ENCODE results near the gene EIF5. TPM values are rescaled to one million over a fixed set of nuclear protein-coding genes. Genes with fewer than 3 reads are reported as not detected.

The EIF5 gene
- total RNA-seq, 1 experiment from 2014 or later = 392 TPM

- intact Hi-C loops (cut with micrococcal nuclease; ENCODE audit: unreplicated experiment) = loop anchor here (5.0 kb wide), 1 partner anchor 98 kb away; no protein-coding TSS in a partner anchor
- Mint-ChIP-seq H3K27me3 (ENCODE audit: insufficient read depth, unreplicated experiment) (no peaks in the 10 kb centered on the region), H3K9me3 (ENCODE audit: unreplicated experiment) (no peaks in the 10 kb centered on the region), H3K4me1 (ENCODE audit: low read depth, unreplicated experiment) (peaks cover 6% of the 10 kb centered on the region), H3K27ac (ENCODE audit: unreplicated experiment) (no peak overlapping the region), H3K4me3 (ENCODE audit: unreplicated experiment) (no peak overlapping the region), H3K36me3 (ENCODE audit: insufficient read depth, unreplicated experiment) (peaks cover under 1% of the 10 kb centered on the region)
- Histone ChIP-seq H3K36me3 (ENCODE audit: control insufficient read depth, insufficient read depth, low read length) (no peaks in the 10 kb centered on the region), H3K27me3 (replicated peaks; ENCODE audit: control insufficient read depth, insufficient read depth, low read length) (no peaks in the 10 kb centered on the region), H3K4me1 (peaks cover 12% of the 10 kb centered on the region; the same call in 1 of the 2 replicates), H3K9me3 (no peaks in the 10 kb centered on the region), H3K4me3 (ENCODE audit: low read depth, low read length) (no peak overlapping the region)
- no peak for TF ChIP-seq CTCF (IDR thresholded peaks at IDR 0.05; ENCODE audit: insufficient read depth in 1 of 2, low read depth in 1 of 2, low read length in 1 of 2, severe bottlenecking in 1 of 2, unreplicated experiment in 1 of 2)
- DNase-seq = no peak
- CTCF ChIA-PET = interaction anchor here (1.0 to 1.1 kb wide), 3 partner anchors 9 to 286 kb away, joined by 3 to 4 read pairs (median 3); partner anchors contain the start of gene EIF5
- POLR2A ChIA-PET = no interaction called here
- no TSS peak for BruUV-seq (replicated peaks)
Observed at GRCh38 chr14:103390605-103391004, 56.6 kb downstream of the EIF5 start.

- H3K9me3 Mint-ChIP-seq (ENCODE audit: unreplicated experiment) = no peaks in the 10 kb centered on the region
- no peaks in the 10 kb centered on the region for H3K27me3 Mint-ChIP-seq (ENCODE audit: insufficient read depth, unreplicated experiment)
- intact Hi-C loops (cut with micrococcal nuclease; ENCODE audit: unreplicated experiment) = loop anchor here (5.0 kb wide), 1 partner anchor 99 kb away; no protein-coding TSS in a partner anchor
- no peaks in the 10 kb centered on the region for H3K36me3 Mint-ChIP-seq (ENCODE audit: insufficient read depth, unreplicated experiment)
- Histone ChIP-seq H3K4me1 (peaks cover 12% of the 10 kb centered on the region; the same call in 1 of the 2 replicates), H3K27me3 (replicated peaks; ENCODE audit: control insufficient read depth, insufficient read depth, low read length) (no peaks in the 10 kb centered on the region), H3K9me3 (no peaks in the 10 kb centered on the region), H3K4me3 (ENCODE audit: low read depth, low read length) (no peak overlapping the region), H3K36me3 (ENCODE audit: control insufficient read depth, insufficient read depth, low read length) (no peaks in the 10 kb centered on the region)
- ChIA-PET CTCF (interaction anchor here (1.0 to 1.1 kb wide), 2 partner anchors 57 to 286 kb away, joined by 3 to 4 read pairs; partner anchors contain the start of gene EIF5), POLR2A (interaction anchor here (0.7 kb wide), 1 partner anchor 51 kb away, joined by 5 read pairs; no protein-coding TSS in a partner anchor)
- H3K4me1 Mint-ChIP-seq (ENCODE audit: low read depth, unreplicated experiment) = peaks cover 6% of the 10 kb centered on the region
- DNase-seq = peak in 1 of 2 experiments; percentile 43
- H3K4me3 Mint-ChIP-seq (ENCODE audit: unreplicated experiment) = no peak overlapping the region
- no TSS peak for BruUV-seq (replicated peaks)
- TF ChIP-seq CTCF (IDR thresholded peaks at IDR 0.05; ENCODE audit: insufficient read depth in 1 of 2, low read depth in 1 of 2, low read length in 1 of 2, severe bottlenecking in 1 of 2, unreplicated experiment in 1 of 2) = peak; percentile 70 to 75
- H3K27ac Mint-ChIP-seq (ENCODE audit: unreplicated experiment) = no peak overlapping the region
Observed at GRCh38 chr14:103391048-103391447, 57.0 kb downstream of the EIF5 start.

GRCh38 chr14:103392106-103392505 lies 58.1 kb downstream of the EIF5 start:
- ChIA-PET CTCF (interaction anchor here (0.6 kb wide), 1 partner anchor 753 kb away, joined by 4 read pairs; no protein-coding TSS in a partner anchor), POLR2A (no interaction called here)
- no peak for TF ChIP-seq CTCF (IDR thresholded peaks at IDR 0.05; ENCODE audit: insufficient read depth in 1 of 2, low read depth in 1 of 2, low read length in 1 of 2, severe bottlenecking in 1 of 2, unreplicated experiment in 1 of 2)
- Histone ChIP-seq H3K4me1 (peaks cover 12% of the 10 kb centered on the region; the same call in 1 of the 2 replicates), H3K36me3 (ENCODE audit: control insufficient read depth, insufficient read depth, low read length) (no peaks in the 10 kb centered on the region), H3K4me3 (ENCODE audit: low read depth, low read length) (no peak overlapping the region), H3K27me3 (replicated peaks; ENCODE audit: control insufficient read depth, insufficient read depth, low read length) (no peaks in the 10 kb centered on the region), H3K9me3 (no peaks in the 10 kb centered on the region)
- H3K27me3 Mint-ChIP-seq (ENCODE audit: insufficient read depth, unreplicated experiment) = no peaks in the 10 kb centered on the region
- intact Hi-C loops (cut with micrococcal nuclease; ENCODE audit: unreplicated experiment) = loop anchor here (5.0 kb wide), 1 partner anchor 100 kb away; no protein-coding TSS in a partner anchor
- no peak overlapping the region for H3K27ac Mint-ChIP-seq (ENCODE audit: unreplicated experiment)
- no peak for DNase-seq
- BruUV-seq (replicated peaks) = no TSS peak
- no peaks in the 10 kb centered on the region for H3K36me3 Mint-ChIP-seq (ENCODE audit: insufficient read depth, unreplicated experiment)
- no peaks in the 10 kb centered on the region for H3K9me3 Mint-ChIP-seq (ENCODE audit: unreplicated experiment)
- no peak overlapping the region for H3K4me3 Mint-ChIP-seq (ENCODE audit: unreplicated experiment)
- H3K4me1 Mint-ChIP-seq (ENCODE audit: low read depth, unreplicated experiment) = peaks cover 2% of the 10 kb centered on the region
